Measurements from ENCODE around the gene KCNH6.

The KCNH6 gene

GRCh38 chr17:63486317-63487013 lies 36.7 kb upstream of the KCNH6 start:
- no peak for DNase-seq

- no peak for DNase-seq
Observed at GRCh38 chr17:63487014-63487339, 36.2 kb upstream of the KCNH6 start.

DNA sequence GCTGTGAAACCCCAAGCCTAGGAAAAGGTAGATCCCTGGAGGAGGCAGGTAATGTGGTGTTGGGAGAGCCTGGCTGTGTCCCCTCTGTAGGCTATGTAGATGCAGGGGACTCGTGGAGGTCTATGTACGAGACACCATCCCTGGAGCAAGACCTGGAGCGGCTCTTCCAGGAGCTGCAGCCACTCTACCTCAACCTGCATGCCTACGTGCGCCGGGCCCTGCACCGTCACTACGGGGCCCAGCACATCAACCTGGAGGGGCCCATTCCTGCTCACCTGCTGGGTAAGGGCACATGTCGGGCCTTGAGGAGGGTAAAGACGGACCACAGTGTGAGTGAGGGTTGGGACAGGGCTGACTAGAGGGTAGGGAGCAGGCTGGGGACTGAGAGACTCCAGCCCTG lies 34.3 kb upstream of the KCNH6 start:
- DNase-seq: no peak

DNA sequence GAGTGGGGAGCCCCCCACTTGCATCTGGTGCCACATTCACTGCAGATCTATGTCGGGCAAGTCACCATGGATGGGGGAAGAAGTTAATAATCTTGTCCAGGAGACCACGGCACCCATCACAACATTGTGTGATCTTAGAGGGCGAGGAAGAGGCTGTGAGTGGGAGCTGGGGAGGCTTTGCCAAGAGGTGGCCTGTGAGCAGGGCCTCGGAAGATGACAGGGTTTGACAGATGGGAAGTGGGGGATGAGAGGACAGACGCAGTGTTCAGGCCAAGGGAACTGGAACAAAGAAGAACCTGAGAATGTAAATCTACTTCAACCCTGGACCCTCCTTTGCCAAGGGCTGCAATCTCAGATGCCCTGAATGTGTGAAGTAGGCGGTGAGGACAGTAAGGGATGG lies 33.9 kb upstream of the KCNH6 start:
- DNase-seq: no peak

GRCh38 chr17:63490329-63490728 lies 32.8 kb upstream of the KCNH6 start:
- no peak for DNase-seq

DNA sequence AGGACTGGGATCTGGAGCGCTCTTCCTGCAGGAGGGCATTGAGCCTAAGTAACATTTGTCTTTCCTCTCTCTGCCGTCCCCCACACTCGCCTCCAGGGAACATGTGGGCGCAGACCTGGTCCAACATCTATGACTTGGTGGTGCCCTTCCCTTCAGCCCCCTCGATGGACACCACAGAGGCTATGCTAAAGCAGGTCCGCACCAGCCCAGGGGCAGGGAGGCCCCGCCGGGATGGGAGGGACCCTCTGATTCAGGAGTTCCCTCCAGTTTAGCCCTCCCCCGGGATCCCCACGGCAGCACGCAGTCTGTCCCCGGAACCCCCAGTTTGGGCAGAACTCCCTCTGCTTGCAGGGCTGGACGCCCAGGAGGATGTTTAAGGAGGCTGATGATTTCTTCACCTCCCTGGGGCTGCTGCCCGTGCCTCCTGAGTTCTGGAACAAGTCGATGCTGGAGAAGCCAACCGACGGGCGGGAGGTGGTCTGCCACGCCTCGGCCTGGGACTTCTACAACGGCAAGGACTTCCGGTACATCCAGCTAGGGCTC lies 32.2 kb upstream of the KCNH6 start:
- DNase-seq: no peak

- no peak for DNase-seq
Observed at GRCh38 chr17:63491413-63491812, 31.7 kb upstream of the KCNH6 start.

DNA sequence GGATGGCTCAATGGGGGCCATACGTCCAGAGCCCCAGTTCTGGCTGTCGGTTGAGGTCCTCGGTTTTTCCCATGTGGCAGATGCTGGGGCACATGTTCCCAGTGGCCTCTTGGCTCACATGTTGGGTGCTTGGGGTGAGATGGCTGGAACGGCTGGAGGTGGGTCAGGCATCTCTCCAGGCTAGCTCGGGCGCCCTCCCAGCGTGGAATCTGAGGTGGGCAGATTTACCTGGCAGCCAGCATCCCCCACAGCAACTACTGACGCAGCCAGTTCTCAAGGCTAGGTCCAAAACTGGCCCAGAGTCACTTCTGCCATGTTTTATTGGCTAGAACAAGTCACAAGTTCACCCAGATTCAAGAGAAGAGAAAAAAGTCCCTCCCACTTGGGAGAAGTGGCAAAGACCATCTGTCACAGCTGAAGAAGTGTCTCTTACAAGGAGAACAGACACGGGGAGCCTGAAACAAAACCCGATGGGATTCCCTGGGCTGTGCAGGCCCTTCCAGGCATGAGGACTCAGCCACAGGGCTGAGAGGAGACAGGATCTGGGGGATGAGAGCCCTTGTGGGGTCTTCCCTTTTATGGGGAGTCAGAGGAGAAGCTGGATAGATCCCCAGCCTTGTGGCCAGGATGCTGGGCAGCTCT lies 31.1 kb upstream of the KCNH6 start:
- DNase-seq: peak; percentile 14

DNA sequence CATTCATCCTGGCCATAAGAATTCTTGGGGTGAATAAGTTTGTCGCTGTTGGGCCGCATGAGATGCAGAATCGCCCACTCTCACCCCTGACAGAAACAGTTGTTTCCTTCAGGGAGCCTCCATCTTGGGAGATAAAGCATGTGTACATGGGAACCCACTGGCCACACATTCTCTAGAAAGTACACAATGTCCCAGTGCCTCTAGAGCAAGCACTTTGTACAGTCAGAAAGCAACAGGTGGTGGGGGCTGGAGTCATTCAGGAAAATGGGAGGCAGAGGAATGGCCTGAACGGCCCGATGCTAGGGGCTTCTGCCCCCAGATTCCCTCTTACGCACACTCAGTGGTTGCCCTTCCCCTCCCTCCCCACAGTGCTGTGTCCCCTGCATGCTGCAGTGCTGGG lies 30.2 kb upstream of the KCNH6 start:
- DNase-seq: no peak

GRCh38 chr17:63493411-63493810 lies 29.7 kb upstream of the KCNH6 start:
- DNase-seq: no peak

DNA sequence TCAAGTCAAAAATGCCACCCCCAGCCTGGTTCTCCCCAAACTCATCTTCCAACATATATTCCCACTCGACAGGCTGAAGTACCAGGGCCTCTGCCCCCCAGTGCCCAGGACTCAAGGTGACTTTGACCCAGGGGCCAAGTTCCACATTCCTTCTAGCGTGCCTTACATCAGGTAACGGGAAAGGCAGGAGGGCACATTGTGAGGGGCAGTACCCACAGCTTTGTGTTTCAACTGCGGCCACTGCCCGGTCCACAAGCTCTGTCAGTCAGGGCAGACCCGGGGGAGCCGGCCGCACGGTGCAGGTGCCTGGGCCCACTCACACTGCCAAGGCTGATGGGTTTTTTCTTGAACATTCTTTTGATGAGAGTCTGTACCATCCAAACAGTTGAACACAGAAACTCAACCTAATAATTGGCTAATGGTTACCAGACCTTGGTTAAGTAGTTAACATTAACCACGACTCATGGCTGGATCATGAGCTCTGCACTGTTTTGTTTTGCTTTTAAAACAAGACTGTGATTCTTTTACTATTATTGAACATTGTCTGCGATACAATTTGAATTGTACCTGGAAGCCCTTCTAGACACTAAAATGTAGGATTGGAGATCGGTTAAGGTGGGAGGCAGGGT lies 28.7 kb upstream of the KCNH6 start:
- DNase-seq: no peak

GRCh38 chr17:63495491-63495890 lies 27.7 kb upstream of the KCNH6 start:
- DNase-seq: peak; percentile 57

DNA sequence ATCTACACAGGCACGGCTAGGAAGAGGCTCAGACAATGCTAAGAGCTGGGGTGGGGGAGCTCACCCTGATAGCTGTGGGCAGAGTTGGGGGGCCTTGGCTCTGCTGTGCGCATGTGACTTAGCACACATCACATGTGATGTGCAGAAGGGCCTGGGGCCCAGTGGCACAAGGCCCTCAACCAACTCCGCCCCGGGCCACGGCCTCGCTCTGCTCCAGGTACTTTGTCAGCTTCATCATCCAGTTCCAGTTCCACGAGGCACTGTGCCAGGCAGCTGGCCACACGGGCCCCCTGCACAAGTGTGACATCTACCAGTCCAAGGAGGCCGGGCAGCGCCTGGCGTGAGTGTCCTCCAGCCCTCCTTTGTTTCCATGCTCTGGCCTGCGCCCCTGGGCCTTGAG lies 27.0 kb upstream of the KCNH6 start:
- DNase-seq: no peak

DNA sequence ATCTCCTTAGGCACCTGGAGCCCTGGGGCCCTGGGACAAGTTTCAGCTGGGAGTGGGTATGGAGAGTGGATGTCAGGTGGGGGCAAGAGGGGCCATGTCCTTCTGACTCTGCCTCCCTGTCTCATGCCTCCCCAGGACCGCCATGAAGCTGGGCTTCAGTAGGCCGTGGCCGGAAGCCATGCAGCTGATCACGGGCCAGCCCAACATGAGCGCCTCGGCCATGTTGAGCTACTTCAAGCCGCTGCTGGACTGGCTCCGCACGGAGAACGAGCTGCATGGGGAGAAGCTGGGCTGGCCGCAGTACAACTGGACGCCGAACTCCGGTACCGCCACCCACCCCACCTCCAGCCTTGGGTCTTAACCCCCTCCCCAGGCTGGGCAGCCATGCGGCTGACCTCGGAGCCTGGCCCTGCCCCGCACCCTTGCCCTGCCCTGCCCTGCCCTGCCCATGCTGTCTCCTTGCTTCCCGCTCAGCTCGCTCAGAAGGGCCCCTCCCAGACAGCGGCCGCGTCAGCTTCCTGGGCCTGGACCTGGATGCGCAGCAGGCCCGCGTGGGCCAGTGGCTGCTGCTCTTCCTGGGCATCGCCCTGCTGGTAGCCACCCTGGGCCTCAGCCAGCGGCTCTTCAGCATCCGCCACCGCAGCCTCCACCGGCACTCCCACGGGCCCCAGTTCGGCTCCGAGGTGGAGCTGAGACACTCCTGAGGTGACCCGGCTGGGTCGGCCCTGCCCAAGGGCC lies 26.3 kb upstream of the KCNH6 start:
- no peak for DNase-seq

DNA sequence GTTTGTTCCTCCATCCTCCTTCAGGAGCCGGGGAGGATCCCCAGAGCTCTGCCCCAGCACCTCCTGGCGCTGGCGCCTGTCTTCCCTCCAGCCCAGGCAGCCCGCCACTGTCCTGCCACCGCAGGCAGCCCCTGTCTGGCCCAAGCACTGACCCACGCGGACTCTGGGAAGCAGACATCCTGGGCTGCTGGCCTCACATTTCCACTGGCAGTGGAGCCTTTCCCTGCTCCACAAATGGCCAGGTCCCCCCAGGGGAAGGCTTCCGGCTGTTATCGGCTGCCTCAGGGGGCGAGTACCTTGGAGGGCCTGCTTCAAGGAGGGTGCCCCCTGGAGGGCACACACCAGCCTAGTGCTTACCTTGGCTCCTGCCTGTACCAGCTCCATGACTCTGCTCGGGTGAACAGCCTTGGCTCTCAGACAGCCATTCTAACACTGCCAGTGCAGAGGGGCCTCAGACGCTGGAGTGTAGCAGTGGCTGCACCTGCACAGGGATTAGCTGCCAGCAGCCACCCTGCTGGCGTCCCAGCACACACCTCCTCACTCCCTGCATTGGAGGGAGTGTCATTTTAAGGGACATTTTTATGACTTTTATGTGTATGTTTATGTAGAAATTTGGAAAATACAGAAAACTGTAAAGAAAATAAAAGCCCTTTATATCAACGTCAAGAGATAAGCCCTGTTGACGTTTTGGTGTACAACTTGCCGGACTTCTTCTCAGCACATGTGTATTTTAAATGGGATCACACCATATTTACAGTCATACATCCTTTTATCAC lies 25.3 kb upstream of the KCNH6 start:
- DNase-seq: peak; percentile 39

DNA sequence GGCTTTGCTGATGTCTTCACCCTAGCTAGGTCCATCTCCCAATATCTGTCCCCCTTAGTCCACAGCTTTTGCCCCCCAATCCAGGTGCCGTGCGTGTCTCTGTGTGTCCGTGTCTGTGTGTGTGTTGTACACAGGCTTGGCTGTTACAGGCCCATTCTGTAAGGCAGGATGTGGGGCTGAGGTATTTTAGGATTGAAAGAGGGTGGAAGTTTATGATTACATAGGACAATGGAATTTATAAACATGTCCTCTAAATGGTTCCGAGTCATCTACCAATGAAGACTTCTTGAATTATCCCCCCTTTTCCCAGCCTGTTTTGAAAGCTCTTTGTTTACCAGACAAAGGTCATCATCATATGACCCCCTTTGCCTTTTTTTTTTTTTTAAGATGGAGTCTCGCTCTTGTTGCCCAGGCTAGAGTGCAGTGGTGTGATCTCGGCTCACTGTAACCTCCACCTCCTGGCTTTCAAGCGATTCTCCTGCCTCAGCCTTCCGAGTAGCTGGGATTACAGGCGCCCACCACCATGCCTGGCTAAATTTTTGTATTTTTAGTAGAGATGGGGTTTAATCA lies 24.4 kb upstream of the KCNH6 start:
- no peak for DNase-seq

DNA sequence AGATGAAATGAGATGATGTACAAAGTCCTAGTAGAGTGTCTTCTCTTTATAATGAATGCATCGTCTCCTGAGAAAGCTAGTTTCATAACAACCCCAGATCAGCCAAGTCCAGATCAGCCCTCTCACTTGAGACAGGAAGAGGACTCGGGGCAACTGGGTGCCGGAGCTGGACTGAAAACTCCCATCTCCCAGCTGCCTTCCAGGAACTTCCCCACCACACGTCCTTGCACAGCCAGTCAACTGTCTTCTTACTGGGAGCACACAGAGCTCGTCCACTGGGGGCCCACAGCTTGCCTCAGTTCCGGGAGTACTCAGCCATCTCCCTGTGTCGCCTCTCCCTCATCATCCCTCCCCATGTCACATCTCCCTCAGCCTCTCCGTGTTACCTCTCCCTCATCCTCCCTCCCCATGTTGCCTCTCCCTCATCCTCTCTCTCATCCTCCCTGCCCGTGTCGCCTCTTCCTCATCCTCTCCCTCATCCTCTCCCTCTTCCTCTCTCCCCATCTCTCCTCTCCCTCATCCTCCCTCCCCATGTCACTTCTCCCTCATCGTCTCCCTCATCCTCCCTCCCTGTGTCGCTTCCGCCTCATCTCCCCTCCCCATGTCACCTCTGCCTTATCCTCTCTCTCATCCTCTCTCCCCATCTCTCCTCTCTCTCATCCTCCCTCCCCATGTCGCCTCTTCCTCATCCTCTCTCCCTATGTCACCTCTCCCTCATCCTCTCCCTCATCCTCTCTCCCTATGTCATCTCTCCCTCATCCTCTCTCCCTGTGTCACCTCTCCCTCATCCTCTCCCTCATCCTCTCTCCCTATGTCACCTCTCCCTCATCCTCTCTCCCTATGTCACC lies 22.4 kb upstream of the KCNH6 start:
- DNase-seq: no peak

DNA sequence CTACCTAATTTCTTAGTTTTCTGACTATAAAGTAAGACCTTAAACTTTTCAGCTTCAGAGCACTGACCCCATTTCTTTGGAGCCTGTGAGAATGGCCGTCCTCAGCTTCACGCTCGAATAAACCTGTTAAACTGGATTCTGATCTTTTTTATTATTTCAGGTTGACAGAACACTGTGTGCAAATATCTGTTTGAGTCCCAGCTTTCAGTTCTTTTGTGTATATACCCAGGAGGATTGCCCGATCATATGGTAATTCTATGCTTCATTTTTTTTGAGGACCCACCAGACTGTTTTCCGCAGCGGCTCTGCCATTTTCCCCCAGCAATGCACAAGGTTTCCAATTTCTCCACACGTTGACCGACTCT lies 19.8 kb upstream of the KCNH6 start:
- DNase-seq: no peak

DNA sequence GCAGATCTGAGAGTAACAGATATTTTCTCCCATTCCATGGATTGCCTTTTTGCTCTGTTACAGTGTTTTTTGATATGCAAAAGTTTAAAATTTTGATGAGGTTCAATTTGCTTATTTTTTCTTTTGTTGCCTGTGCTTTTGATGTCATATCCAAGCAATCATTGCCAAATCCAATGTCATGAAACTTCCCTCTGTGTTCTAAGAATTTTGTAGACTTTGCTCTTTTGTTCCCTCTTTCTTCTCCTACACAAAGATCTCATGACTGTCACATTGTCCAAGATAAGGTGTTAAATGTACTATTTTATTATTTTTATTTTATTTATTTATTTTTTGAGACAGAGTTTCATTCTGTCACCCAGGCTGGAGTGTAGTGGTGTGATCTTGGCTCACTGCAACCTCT lies 18.9 kb upstream of the KCNH6 start:
- no peak for DNase-seq

DNA sequence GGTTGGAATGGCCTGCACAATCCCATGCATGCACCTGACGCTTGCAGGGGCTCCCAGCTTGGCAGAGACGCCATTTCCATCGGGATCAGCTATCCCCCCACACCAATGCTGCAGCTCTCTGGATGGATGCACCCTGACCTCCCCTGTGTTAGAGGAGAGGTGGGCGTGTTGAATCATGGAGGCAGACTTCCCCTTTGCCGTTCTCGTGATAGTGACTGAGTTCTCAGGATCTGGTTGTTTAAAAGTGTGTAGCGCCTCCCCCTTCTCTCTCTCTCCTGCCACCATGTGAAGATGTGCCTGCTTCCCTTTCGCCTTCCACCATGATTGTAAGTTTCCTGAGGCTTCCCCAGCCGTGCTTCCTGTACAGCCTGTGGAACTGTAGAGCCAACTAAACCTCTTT lies 17.8 kb upstream of the KCNH6 start:
- DNase-seq: no peak

DNA sequence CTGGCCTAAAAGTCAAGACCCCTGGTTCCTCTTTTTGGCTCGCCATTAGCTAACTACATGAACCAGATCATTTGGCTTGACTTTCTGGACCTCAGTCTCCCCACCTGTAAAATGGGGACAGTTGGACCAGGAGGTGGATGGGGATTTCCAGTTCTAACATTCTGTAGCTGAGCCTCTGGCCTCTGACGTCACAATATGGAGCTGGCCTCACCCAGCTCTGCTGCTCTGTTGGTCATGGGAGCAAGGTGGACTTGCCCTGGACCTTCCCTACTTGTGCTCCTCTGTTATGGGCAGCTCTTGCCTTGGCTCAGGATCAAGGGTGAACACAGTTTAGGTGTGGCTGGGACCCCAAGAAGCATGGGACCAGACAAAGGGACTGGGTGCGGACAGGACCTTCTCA lies 16.5 kb upstream of the KCNH6 start:
- no peak for DNase-seq

GRCh38 chr17:63511331-63511730 lies 11.8 kb upstream of the KCNH6 start:
- DNase-seq: no peak

Data from NCI-H446 treated with DMSO at 0.1 percent for 48 hours (cell line).